Subcutaneous adipose tissue (tissue), 4 donors: ENCODE results near the gene CBX8. TPM values are rescaled to one million over a fixed set of nuclear protein-coding genes. Genes with fewer than 3 reads are reported as not detected.

Experiments
- CTCF ChIP-seq: fragments of 450-650 bp; IDR thresholded peaks from one replicate; pipeline ENCODE4 v1.5.1; 2016; ENCODE audit warnings: low read depth, mild to moderate bottlenecking, control low read depth, antibody characterized with exemption, moderate library complexity
- total RNA-seq, 4 donors: library from RNA; depleted of rRNA; stranded (reverse); fragments of >200 nt; gene quantifications; one replicate each; pipeline ENCODE4 v1.1.0, GENCODE V29; 2016

The CBX8 gene
- total RNA-seq, 4 donors from 2014 or later: 0.68 to 3.6 (median 1.5) TPM

- no peak for TF ChIP-seq CTCF
Measured at GRCh38 chr17:79799538-79800324, 2.9 kb upstream of the CBX8 start.

- no peak for TF ChIP-seq CTCF
Measured at GRCh38 chr17:79799174-79799537, 2.3 kb upstream of the CBX8 start.

GRCh38 chr17:79798299-79799173 lies 1.7 kb upstream of the CBX8 start:
- TF ChIP-seq CTCF: no peak

GRCh38 chr17:79797492-79798298 lies 818 bp upstream of the CBX8 start:
- TF ChIP-seq CTCF: no peak

GRCh38 chr17:79796444-79796762 lies 474 bp downstream of the CBX8 start:
- TF ChIP-seq CTCF: no peak

- no peak for TF ChIP-seq CTCF
Measured at GRCh38 chr17:79795795-79796443, 958 bp downstream of the CBX8 start.
